NCI-H526 (cell line): ENCODE data around the gene SPINT2.

Source experiments
- DNase-seq, 2 experiments: peaks; one replicate each; lab custom pipeline; 2025; lab: John Stamatoyannopoulos, UW

SPINT2 gene

DNA sequence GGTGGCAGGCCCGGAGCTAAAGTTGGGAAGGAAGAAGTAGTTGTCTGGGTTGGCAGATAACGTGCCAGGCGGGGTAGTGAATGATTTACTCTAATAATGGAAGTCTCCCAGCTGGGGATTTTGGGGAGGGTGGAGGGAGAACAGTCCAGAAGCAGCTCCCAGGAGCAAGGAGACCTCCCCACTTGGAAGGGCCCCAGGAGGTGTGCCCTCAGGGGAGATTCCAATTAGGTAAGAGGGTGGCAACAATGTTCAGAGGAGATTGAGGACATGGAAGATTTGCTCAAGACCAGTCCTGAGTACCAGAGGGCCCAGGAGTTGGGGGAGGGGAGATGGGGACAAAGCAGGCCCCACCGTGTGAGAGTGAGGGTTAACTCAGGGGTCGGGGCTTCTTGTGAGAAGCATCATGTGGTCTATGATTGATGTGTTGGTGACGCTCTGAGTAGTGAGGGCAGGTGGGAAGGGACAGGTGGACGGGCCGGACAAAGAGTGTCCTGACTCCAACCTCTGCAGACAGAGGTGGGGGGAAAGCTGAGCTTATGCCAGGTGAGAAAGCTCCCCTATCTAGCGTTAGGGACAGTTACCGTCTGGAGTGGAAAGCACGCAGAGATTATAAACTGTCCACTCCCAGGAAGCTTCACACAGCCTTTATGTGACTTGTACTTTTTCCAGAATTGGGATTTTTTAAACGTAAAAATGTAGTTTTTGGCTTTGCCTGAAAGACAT is 3.5 kb downstream of the SPINT2 start:
- DNase-seq: no peak

DNA sequence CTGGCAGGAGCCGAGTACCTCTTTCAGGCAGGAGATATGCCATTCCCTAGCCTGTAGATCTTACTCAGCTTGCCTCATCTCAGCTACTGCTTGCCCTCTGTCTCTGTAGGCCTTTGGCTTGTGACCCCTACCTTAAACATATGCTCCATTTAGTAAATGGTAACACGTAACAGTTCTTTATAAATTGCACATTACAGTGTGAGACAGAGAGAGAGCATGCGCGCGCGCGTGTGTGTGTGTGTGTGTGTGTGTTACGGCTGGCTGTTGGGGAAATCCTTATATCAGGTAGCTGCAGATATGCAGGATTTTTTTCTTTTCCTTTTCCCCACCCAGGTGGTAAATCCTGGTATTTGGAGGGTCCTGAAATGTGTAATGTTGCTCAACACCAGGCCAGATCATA is 4.2 kb downstream of the SPINT2 start:
- no peak for DNase-seq

DNA sequence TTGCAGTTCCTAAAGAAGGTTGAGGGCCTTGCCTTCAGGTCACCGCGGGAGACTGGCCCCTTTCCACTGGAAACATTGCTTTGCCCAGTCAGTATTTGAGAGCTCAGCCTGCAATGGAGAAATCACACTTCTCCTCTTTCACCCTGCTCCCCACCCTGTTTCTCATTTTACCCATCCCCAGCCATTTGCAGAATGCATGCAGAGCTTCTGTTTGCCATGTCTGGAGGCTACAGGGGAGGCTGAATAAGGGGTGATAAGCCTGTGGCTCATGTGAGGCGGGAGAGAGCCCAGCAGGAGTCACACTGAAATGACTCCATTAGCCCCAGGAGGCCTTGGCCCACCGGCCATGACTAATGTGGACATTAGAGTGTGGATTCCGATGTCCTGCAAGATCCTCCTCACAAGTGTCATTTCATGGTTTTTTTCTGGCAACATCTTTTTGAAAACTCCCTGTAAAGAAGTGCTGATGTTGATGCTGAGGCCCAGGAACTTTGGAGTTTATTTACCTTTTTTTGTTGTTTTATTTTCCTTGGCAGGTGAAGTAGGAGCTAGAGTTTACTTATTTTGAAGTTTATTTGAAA is 6.3 kb downstream of the SPINT2 start:
- no peak for DNase-seq

DNA sequence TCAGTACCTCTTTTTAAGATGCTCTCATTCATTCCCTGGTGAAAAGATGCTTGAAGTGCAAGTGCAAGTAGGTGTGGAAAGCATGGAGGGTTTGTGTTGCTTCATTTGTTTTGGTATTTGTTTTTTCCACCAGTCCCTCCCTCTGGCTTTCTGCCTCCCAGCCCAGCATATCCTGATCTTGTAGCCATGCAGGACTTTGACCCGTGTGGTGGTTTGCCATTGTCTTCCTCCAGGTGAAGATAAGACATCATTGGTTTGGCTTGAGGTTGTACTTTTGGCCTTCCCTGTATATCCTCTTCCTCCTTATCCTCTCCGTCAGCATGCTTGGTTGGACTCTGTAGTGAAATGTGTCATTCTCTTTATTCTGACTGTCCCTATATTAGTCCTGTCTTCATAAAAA is 9.1 kb downstream of the SPINT2 start:
- peak; percentile 20 to 37 for DNase-seq

DNA sequence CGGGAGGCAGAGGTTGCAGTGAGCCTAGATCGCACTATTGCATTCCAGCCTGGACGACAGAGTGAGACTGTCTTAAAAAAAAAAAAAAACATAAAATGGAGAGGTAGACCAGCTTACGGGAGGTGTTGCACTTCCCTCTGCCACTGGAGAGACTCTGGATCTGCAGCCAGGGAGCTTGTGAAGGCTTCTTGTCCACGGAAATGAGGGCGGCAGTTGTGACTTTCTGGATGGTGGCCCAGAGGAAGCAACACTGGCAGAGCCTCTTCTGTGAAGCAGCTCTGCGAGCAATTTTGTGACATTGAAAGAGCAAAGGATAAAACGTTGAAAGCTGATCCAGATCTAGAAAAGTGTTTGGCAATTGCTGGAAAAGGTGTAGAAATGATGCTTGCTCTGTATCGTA is 10.4 kb downstream of the SPINT2 start:
- DNase-seq: no peak

DNA sequence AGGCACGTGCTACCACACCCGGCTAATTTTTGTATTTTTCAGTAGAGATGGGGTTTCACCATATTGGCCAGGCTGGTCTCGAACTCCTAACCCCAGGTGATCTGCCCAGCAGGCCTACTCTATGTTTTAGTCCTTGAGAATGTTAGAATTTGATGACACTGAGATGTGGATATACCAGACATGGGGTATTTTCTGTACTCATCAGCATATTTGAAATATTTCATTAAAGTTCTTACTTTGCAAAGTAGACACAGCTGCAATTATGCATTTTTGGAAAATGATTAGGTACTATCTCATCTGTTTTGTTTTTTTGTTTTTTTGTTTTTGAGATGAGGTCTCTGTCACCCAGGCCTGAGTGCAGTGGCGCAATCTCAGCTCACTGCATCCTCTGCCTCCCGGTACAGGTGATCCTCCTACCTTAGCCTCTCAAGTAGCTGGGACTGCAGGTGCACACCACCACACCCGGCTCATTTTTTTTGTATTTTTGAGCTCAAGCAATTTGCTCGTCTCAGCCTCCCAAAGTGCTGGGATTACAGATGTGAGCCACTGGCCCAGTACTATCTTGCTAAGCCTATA is 12.7 kb downstream of the SPINT2 start:
- no peak for DNase-seq

DNA sequence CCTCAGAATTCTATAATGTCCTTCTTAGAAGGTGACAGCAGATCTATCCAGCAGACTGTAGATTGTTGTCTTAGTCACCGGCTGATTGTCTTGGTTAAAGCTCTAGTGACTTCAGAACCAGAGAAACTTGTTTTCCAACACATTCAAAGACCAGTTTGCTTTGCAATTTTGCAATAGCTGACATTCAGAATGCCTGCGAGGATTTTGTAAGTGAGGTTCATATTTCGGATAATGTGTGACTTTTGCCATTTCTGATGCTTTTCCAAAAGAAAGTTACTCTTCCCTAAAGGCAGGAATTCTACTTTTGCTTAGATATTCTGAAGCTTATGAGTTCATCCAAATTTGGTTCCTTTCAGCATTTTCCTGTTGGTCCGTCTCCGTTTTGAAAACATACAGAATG is 13.2 kb downstream of the SPINT2 start:
- DNase-seq: no peak

DNA sequence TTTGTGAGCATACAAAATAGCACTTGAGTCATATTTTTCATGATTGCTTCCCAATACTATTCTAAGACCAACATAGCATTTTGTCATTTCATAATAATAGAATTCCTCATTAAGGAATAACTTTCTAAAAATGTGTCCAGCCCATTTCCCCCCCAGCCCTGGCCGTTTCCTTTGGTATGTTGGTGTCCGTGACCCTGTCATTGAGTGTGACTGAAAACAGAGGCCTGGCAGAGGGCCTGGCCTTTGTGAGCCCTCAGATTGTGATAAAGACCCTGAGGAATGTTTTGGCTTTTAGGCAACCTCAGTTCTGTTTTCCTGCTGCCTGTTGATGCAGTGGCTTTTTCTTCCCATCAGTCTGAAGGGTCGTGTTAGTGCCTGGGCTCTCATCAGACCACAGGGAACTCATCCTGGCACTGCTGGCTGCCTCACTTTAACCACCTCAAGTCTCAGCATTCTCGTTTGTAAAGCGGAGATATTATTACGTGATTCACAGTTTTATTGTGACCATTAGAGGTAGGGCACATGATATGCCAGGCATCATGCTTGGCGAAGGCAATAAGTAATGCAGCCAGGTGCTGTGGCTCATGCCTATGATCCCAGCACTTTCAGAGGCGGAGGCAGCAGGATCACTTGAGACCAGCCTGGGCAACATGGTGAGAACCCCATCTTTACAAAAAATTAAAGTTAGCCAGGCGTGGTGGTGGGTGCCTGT is 13.8 kb downstream of the SPINT2 start:
- no peak for DNase-seq

DNA sequence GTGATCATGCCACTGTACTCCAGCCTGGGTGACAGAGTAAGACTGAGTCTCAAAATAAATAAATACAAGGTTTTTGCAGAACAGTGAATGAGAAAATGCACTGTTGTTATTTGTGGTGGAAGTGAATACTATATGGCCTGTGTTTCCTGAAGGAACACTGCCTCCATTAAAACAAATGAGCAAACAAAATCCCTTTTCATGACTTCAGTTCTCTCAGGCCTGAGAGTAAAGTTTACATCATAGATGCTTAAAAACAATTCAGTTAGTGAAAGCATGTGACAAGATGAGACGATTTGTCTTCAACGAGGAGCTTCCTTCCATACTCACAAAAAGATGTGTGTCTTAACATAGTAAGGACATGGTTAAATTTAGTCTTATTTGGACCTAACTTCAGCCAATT is 14.4 kb downstream of the SPINT2 start:
- DNase-seq: no peak

DNA sequence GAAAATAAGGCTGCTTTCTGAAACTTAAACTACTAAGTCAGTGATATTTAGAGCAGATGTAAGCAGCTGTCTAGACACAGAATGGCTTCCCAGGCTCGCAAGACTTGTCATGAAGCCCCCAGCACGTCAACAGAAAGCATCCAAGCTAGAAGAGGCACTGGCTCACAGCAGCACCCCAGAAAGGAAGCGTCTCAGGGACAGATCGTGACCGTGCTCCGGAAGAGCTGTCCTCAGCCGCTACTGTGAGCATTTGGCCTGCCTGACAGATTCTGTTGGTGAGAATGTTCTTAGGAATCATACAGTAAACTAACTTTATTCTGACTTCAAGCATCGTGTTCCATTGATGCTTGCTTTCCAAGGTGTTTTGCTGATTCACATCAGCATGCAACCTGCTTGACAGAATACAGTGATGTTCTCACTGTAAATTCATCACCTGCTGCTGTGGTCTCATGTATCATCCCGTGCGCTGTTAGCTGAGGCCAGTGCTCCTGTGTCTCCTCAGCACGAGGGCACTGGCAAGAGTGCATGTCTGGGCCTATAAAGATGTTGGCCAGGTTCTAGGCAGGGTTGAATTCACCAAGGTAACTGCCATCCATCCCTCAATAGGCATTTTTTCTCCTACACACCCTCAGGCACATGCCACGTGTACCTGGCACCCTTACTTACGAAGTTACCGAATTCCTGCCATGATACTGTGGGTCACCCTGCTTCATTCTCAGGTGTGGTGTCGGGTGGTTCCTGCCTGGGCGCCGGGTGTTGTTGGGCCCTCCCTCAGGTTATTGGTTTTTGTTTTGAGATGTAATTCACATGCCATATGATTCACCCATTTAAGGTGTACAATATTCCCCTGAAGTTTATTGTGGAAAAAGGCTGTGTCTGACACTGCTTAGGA is 15.9 kb downstream of the SPINT2 start:
- DNase-seq: no peak

DNA sequence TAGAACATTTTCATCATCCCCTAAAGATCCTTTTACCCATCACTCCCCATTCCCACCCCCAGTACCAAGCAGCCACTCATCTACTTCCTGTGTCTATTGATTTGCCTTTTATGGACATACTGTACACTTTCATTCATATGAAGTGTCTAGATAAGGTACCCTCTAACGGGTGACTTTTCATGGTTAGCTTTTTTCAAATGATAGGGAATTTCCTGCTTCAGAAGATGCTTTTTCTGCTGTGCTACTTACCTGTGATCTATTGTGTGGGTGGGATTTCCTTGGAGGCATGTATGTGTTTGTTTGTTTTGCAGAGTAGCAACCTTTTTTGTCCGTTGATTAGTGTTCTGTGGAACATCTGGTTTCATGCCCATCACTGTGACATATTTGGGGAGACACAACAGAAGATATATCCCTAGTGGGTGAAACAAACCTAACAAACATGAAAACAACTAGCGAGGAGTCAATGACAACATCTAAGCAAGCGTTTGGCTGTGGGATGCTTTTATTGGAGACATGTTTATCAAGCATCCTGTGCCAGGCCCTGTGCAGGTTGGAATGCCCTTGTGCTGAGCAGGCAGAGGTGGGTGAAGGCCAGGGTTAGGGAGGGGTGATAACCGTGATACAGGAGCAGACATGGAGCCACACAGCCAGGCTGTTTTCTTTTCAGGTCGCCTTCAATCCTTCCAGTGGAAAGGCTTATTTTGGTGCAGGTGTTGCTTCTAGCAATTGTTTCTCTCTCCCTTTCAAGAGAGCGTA is 17.6 kb downstream of the SPINT2 start:
- DNase-seq: no peak

DNA sequence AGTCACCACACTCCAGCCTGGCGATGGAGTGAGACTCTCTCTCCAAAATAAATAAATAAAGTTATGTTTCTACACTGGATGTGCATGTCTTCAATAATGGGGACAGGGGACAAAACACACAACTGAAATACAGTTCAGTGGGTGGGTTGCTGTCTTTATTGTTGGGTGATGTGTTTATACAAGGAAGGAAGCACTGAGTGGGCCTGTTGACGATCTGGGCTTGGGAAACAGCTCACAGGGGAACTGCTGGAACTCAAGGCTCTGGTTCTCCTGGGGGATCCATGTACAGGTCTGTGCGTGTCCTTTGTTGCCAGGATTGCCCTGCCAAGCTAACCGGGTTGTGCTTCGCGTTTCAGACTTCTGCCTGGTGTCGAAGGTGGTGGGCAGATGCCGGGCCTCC is 18.9 kb downstream of the SPINT2 start:
- DNase-seq: no peak

DNA sequence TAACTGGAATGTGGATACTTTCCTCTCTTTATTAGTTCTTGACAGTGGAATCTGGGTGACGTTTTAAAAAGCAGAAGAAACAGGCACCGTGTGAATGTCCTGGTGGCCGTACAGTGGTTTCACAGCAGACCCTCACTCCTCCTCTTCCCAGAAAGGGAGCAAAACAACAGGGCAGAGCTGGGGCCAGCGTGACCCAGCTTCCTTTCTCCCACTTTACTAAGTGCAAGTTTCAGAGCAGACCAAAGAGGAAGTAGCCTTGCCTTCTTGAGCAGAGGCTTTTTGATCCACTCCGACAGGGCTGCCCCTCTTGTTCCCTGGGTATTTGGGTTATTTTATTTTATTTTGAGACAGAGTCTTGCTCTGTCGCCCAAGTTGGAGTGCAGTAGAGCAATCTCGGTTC is 20.0 kb downstream of the SPINT2 start:
- no peak for DNase-seq

DNA sequence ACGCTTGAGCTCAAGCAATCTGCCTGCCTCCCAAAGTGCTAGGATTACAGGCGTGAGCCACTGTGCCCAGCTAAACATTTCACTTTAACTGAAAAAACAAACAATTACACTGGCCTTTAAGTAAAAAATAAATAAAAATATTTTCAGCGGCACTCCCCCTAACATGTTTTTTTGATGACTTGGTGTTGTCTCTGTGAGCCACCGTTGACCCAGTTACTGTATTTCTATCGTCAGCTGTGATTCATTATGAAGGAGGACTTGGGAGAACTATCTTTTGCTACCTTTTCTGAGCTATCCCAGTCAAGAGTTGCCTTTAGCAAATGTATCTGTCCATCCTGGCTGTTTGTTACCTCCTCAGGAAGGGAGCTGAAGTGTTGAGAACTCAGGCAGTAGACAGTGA is 21.2 kb downstream of the SPINT2 start:
- no peak for DNase-seq

DNA sequence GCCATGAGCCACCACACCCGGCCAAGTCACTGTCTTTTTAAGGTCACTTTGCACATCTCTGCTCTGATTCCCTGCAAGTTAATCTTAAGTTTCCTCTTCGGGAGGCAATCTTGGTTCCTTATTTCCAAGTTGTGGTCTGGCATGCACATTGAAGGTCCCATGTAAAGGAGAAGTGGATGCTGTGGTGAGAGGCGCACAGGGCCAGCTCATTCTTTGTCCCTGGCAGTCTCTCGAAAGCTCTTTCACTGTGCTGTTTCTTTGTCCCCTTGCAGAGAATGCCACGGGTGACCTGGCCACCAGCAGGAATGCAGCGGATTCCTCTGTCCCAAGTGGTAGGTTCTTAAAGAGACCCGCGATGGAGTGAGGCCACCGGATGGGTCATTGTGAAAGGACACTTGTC is 23.2 kb downstream of the SPINT2 start:
- no peak for DNase-seq

DNA sequence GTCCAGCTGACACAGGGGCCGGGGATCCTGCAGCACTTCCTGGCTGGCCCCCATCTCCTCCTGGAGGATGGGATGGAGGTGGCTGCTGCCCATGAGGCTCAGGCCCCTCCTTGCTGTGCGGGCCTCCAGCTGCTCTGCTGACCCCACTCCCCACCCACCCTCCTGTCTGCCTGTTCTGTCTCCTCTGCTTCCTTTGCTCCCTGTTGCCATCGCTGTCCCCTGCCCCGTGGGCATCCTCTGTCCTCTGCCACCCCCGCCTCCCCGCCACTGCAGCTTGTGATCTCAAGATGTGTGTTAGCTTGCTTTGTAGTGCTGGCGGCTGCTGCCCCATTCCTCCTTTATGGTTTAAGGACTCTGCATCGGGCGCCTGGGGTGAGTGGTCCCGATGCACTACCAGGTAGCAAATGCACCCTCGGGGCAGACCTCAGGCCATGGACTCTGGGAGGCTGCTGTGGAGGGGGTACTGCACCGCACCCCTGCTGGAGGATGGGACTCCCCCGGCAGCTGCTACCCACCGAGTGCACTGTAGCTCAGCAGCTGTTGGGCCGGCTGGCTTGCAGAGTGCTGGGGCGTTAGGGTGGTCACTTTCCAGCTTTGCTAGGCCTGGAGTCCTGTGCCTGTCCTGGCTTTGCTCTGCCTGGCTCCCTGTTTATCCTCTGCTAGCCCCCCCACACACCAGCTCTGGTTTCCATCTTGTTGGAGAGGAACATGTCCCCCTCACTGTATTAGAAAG is 23.9 kb downstream of the SPINT2 start:
- DNase-seq: no peak

DNA sequence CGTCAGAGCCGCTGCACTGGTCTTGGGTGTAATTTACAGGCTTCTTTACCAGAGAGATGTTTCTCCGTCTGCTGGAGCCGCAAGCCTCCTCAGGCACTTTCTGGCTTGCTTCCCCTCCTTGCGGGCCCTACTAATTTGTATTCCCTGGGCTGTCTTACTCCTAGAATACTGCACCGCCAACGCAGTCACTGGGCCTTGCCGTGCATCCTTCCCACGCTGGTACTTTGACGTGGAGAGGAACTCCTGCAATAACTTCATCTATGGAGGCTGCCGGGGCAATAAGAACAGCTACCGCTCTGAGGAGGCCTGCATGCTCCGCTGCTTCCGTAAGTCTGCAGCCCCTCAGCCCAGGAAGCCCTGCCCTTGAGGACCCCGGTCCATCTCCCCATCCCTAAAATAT is 25.6 kb downstream of the SPINT2 start:
- no peak for DNase-seq

DNA sequence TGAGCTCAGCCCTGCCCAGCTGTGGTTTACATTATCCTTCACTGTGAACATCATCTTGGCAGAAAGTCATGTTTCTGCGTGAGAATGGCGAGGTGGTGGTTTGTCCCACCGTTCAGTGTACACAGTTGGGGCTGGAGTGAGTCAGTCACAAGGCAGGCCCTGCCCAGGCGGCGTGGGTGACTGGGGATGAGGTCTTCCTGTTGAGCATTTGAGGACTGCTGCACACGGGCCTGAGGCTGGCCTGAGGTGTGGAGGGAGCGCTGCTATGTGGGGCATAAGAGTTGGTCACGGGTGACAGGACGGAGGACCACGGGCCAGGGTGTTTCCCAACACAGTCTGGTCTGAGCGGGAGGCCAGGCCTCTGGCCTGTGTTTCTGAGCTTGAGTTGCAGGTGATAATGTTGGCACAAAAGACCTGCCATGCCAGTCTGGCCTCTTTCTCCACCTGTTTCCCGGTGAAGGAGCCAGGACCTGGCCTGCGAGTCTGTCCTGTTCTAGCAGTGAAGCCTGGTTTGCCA is 26.3 kb downstream of the SPINT2 start:
- no peak for DNase-seq

DNA sequence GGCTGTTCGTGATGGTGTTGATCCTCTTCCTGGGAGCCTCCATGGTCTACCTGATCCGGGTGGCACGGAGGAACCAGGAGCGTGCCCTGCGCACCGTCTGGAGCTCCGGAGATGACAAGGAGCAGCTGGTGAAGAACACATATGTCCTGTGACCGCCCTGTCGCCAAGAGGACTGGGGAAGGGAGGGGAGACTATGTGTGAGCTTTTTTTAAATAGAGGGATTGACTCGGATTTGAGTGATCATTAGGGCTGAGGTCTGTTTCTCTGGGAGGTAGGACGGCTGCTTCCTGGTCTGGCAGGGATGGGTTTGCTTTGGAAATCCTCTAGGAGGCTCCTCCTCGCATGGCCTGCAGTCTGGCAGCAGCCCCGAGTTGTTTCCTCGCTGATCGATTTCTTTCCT is 27.5 kb downstream of the SPINT2 start:
- no peak for DNase-seq

DNA sequence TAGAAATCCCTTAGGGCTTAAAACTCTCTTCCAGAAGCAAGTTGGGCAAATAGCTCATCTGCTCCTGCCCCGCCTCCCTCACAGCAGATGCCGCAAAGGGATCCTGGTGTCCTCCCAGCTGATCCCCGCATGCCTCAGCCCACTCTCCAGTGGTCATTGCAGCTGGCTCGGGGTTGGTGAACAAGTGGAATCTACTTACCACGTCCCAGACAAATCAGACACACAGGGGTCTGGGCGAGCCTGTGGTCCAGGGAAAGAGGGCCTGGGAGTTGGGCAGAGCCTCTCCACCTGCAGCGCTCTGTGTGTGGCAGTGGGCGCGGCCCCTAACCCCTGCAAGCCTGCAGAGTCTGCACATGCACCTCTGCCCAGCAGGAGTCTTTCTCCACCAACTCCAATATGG is 28.9 kb downstream of the SPINT2 start:
- DNase-seq: no peak
